ENCODE data around the gene FAM83F. TPM values are rescaled to one million over a fixed set of nuclear protein-coding genes. Genes with fewer than 3 reads are reported as not detected.

Gene FAM83F
- total and polyA plus RNA-seq, 8 donors = 0.15 to 0.73 (median 0.26) TPM

DNA sequence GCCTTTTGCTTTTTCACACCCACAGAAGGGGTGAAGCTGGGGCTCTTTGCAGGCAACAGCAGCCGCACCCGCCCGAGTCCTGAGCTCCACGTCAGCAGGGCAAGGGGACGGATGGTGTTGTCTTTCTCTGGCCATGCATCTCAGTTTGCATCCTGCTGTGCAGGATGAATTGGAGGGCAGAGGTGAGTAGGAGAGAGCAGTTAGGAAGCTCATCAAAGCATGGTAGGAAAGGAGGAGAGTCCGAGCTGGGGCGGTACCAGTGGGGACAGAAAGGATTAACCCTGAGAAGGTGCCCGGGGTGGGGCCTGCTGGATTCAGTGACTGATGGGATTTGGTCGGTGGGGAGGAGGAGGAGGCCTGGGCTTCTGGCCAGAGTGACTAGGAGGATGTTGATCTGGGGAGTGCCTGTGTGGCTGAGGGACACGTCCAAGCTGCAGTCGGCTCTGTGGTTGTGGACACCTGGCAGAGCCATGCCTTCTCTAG lies 14.6 kb downstream of the FAM83F start:
- H3K27me3 ChIP-seq = peaks cover 11 to 52% of the 10 kb centered on the region in 2 donors
- no peak for DNase-seq

DNA sequence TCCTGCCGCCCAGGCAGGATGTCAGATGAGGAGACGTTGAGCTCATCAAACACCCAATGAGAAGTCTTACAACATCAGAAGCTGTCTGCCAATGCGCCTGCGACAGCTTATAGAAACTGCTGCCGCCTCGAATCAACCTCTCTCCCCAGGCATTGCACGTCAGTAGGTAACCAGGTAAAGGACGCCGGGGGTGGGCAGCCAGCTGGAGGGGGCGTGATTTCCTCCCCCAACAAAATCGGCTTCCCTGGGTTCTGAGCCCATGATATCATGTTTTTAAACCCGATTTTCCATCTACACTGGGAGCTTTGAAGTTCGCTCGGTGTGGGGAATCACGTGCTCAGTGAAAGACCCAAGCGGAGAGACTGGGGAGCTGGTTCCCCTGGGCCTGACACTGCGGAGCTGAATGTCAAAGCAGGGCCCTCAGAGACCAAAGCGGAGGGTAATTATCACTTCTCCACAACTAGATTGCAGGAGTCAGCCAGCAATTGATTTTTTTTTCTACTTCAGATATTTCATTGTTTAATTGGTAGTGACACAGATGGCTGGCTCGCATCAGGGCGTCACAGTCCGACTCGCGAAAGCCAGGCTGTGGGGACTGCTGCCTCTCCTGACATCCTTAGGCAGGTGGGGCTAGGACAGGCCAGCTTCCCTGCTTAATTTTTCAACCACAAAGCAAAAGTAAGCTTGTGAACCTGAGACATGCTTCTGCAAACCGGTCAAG lies 15.4 kb downstream of the FAM83F start:
- TF ChIP-seq, protein P1, sequence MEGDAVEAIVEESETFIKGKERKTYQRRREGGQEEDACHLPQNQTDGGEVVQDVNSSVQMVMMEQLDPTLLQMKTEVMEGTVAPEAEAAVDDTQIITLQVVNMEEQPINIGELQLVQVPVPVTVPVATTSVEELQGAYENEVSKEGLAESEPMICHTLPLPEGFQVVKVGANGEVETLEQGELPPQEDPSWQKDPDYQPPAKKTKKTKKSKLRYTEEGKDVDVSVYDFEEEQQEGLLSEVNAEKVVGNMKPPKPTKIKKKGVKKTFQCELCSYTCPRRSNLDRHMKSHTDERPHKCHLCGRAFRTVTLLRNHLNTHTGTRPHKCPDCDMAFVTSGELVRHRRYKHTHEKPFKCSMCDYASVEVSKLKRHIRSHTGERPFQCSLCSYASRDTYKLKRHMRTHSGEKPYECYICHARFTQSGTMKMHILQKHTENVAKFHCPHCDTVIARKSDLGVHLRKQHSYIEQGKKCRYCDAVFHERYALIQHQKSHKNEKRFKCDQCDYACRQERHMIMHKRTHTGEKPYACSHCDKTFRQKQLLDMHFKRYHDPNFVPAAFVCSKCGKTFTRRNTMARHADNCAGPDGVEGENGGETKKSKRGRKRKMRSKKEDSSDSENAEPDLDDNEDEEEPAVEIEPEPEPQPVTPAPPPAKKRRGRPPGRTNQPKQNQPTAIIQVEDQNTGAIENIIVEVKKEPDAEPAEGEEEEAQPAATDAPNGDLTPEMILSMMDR (IDR thresholded peaks at IDR 0.05) = no peak
- no peak for ATAC-seq
- H3K27ac ChIP-seq = no peak overlapping the region
- H3K36me3 ChIP-seq = no peaks in the 10 kb centered on the region
- H3K4me3 ChIP-seq = no peak overlapping the region
- intact Hi-C loops (cut with DNase I) = no loop called here
- peaks cover 11 to 52% of the 10 kb centered on the region in 2 donors for H3K27me3 ChIP-seq
- H3K9me3 ChIP-seq = no peaks in the 10 kb centered on the region
- DNase-seq = no peak
- peaks cover 0 to 27% of the 10 kb centered on the region in 2 donors for H3K4me1 ChIP-seq

More for the DNA sequence above, 14.6 kb downstream of the FAM83F start:
- no peak overlapping the region for H3K27ac ChIP-seq
- H3K36me3 ChIP-seq = no peaks in the 10 kb centered on the region
- H3K4me1 ChIP-seq = peaks cover 0 to 27% of the 10 kb centered on the region in 2 donors
- H3K4me3 ChIP-seq = no peak overlapping the region
- ATAC-seq = no peak
- intact Hi-C loops (cut with DNase I) = no loop called here
- H3K9me3 ChIP-seq = no peaks in the 10 kb centered on the region
- TF ChIP-seq, protein P1 (IDR thresholded peaks at IDR 0.05) = no peak

DNA sequence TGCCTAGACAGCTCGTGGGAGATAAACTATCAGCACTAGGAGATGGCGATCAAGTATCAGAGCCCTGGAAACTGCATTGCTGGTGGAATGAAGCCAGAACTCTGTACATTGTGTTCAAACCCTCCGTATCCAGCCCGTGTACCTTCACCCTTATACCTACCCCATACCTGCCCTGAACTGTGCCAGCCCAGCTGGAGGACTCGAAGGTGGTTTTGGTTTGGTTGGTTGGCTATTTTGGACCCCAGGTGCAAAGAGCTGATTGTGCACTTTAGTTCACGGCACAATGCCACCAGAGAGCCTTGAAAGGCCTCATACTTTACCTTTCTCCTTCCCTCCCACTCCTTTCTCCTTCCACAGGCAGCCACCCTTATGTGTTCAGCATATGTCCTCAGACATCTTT lies 16.0 kb downstream of the FAM83F start:
- Histone ChIP-seq H3K4me1 (peaks cover 0 to 27% of the 10 kb centered on the region in 2 donors), H3K4me3 (no peak overlapping the region), H3K27me3 (peaks cover 11 to 52% of the 10 kb centered on the region in 2 donors), H3K36me3 (no peaks in the 10 kb centered on the region), H3K9me3 (no peaks in the 10 kb centered on the region), H3K27ac (no peak overlapping the region)
- intact Hi-C loops (cut with DNase I) = no loop called here
- no peak for DNase-seq
- ATAC-seq = no peak
- TF ChIP-seq, protein P1 (IDR thresholded peaks at IDR 0.05) = no peak

DNA sequence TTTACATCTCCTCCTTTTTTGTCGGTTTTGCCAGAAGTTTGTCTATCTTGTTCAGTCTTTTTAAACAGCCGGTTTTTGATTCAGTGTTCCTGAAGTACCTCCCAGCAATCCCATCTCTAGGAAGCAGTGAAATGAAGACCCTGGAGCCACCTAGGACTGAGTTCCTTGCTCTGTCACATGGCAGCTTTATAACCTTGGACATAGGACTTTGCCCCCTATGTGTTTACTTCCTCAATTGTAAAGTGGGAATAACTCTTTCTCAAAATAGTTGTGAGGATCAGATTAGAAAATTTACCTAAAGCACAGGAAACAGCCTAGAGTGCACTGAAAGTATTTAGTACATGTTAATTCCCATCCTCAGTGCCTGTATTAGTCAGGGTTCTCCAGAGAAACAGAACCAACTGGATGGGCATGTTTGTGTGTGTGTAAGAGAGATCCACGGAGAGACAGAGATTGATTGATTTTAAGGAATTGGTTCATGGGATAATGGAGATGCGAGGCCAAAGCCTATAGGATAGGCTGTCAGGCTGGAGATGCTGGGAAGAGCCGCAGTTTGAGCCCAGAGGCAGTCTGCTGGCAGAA lies 20.0 kb downstream of the FAM83F start:
- Histone ChIP-seq H3K36me3 (no peaks in the 10 kb centered on the region), H3K4me1 (peaks cover 0 to 6% of the 10 kb centered on the region in 2 donors), H3K4me3 (no peak overlapping the region), H3K9me3 (no peaks in the 10 kb centered on the region), H3K27me3 (peaks cover 3 to 38% of the 10 kb centered on the region in 2 donors), H3K27ac (no peak overlapping the region)
- no peak for DNase-seq
- intact Hi-C loops (cut with DNase I) = no loop called here
- ATAC-seq = no peak
- TF ChIP-seq, protein P1 (IDR thresholded peaks at IDR 0.05) = no peak

DNA sequence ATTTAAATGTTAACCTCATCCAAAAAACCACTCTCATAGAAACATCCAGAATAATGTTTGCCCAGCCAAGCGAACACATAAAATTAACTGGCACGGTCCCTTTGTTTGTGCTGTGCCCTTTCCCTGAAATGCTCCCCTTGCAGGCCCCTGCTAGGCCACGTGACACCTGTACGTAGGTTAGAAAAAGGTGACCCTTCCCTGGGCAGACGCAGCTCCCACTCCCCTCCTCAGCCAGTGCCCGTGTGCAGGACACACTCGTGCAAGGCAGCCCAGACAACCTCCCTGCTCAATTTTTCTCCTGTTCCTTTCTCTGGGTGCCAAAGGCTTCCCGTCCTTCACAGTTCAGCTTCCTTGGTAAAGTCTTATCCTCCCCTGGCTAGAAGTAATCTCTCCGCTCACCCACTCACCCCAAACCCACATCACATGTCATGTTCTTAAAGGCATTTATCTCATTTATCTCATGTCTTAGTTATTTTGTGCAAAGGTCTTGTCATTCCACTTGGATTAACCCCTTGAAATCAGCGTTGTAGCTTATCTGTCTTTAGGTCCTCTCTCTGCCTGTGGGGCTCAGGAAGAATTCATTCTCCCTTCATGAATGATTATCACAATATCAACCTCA lies 20.7 kb downstream of the FAM83F start:
- TF ChIP-seq, protein P1 (IDR thresholded peaks at IDR 0.05) = no peak
- intact Hi-C loops (cut with DNase I) = no loop called here
- H3K4me3 ChIP-seq = no peak overlapping the region
- no peak overlapping the region for H3K27ac ChIP-seq
- no peak for ATAC-seq
- H3K36me3 ChIP-seq = no peaks in the 10 kb centered on the region
- no peak for DNase-seq
- peaks cover 0 to 31% of the 10 kb centered on the region in 2 donors for H3K27me3 ChIP-seq
- H3K4me1 ChIP-seq = no peaks in the 10 kb centered on the region
- H3K9me3 ChIP-seq = no peaks in the 10 kb centered on the region
